NCI-H2171 (cell line): ENCODE data around the gene XIRP1.
"Not testable (repeated sequence)": the region's sequence is repeated elsewhere in the genome, so short reads cannot be mapped to it uniquely, and the experiment has no call there.

ENCODE experiments used
- DNase-seq: peaks from one replicate; lab custom pipeline; 2025; lab: John Stamatoyannopoulos, UW

XIRP1 gene

GRCh38 chr3:39185959-39186691, 6.3 kb downstream of the XIRP1 start:
- no peak for DNase-seq

GRCh38 chr3:39185326-39185958, 7.0 kb downstream of the XIRP1 start:
- no peak for DNase-seq

GRCh38 chr3:39184968-39185285, 7.5 kb downstream of the XIRP1 start:
- no peak for DNase-seq

GRCh38 chr3:39184081-39184967, 8.1 kb downstream of the XIRP1 start:
- DNase-seq: no peak

GRCh38 chr3:39183211-39184080, 8.9 kb downstream of the XIRP1 start:
- DNase-seq: no peak

GRCh38 chr3:39181408-39182335, 10.7 kb downstream of the XIRP1 start:
- no peak for DNase-seq

GRCh38 chr3:39180546-39181346, 11.6 kb downstream of the XIRP1 start:
- DNase-seq: peak; percentile 83

- no peak for DNase-seq
Observed at GRCh38 chr3:39180183-39180545, 12.2 kb downstream of the XIRP1 start.

- DNase-seq: no peak
Observed at GRCh38 chr3:39178553-39178952, 13.8 kb downstream of the XIRP1 start.

- DNase-seq: peak; percentile 42
Observed at GRCh38 chr3:39177708-39178332, 14.6 kb downstream of the XIRP1 start.

GRCh38 chr3:39176025-39176714, 16.2 kb downstream of the XIRP1 start:
- DNase-seq: no peak

GRCh38 chr3:39173318-39174125, 18.9 kb downstream of the XIRP1 start:
- DNase-seq: no peak

GRCh38 chr3:39171860-39172259, 20.5 kb downstream of the XIRP1 start:
- no peak for DNase-seq

- not testable (repeated sequence) for DNase-seq
Observed at GRCh38 chr3:39170877-39171276, 21.5 kb downstream of the XIRP1 start.

- no peak for DNase-seq
Observed at GRCh38 chr3:39170461-39170860, 21.9 kb downstream of the XIRP1 start.

- DNase-seq: no peak
Observed at GRCh38 chr3:39169712-39170111, 22.7 kb downstream of the XIRP1 start.

GRCh38 chr3:39168156-39168780, 24.1 kb downstream of the XIRP1 start:
- DNase-seq: no peak
